Kidney (tissue), 14 donors: Measurements from ENCODE around the gene CA10. TPM values are rescaled to one million over a fixed set of nuclear protein-coding genes. Genes with fewer than 3 reads are reported as not detected.

Experiments used
- DNase-seq, 5 donors: peaks; one replicate each; pipeline ENCODE4 v3.0.0-alpha.2; 2013 to 2020
- FAIRE-seq: peaks from 2 replicates; lab custom pipeline; 2012; peaks lifted over from hg19 to GRCh38; lab: Jason Lieb, UNC
- H3K27ac ChIP-seq, 2 donors: one replicate each; pipeline ENCODE4 v1.7.0; 2013; ENCODE audit warnings: low read depth in 2 of 2, low read length in 2 of 2, inconsistent platforms in 1 of 2
- H3K27me3 ChIP-seq: one replicate; pipeline ENCODE4 v1.7.1; 2013; ENCODE audit warnings: low read length, inconsistent platforms; ENCODE audit not compliant: control insufficient read depth, insufficient read depth
- H3K36me3 ChIP-seq, 3 donors: one replicate each; pipeline versions ENCODE4 v1.7.0 to v1.7.1; 2013; ENCODE audit warnings: low read length in 3 of 3, control low read depth in 1 of 3, inconsistent platforms in 1 of 3; ENCODE audit not compliant: insufficient read depth in 3 of 3, control insufficient read depth in 2 of 3
- H3K4me1 ChIP-seq, 3 donors: one replicate each; pipeline versions ENCODE4 v1.7.0 to v1.7.1; 2013; ENCODE audit warnings: low read length in 3 of 3, inconsistent platforms in 1 of 3, low read depth in 1 of 3; ENCODE audit not compliant: control insufficient read depth in 2 of 3, insufficient read depth in 2 of 3
- H3K4me3 ChIP-seq, 3 donors: one replicate each; pipeline versions ENCODE4 v1.7.0 to v1.8.1; 2013; ENCODE audit warnings: low read length in 3 of 3, control low read depth in 1 of 3, inconsistent platforms in 1 of 3
- H3K9ac ChIP-seq, 3 donors: one replicate each; pipeline versions ENCODE4 v1.7.0 to v1.7.1; 2013; ENCODE audit warnings: low read length in 3 of 3, control low read depth in 1 of 3, inconsistent platforms in 1 of 3
- H3K9me3 ChIP-seq, 3 donors: one replicate each; pipeline versions ENCODE4 v1.7.0 to v1.7.1; 2013; ENCODE audit warnings: low read length in 3 of 3, control low read depth in 1 of 3, inconsistent platforms in 1 of 3; ENCODE audit not compliant: control insufficient read depth in 2 of 3, insufficient read depth in 1 of 3
- CTCF ChIP-seq: IDR thresholded peaks from 3 replicates; pipeline ENCODE4 v1.5.1; 2012; ENCODE audit warnings: mild to moderate bottlenecking, moderate library complexity, borderline replicate concordance; ENCODE audit not compliant: insufficient read depth; ENCODE audit errors: extremely low read depth
- intact Hi-C: fragments of 100-400 bp; cut with DNase I; formaldehyde crosslinking; loops from one replicate; pipeline ENCODE4 v1.11.1; 2022
- polyA plus RNA-seq: library from polyadenylated mRNA; stranded (reverse); fragments of 350-450 nt; fragmentation: Illumina TruSeq; extraction: RNeasy Lipid Tissue Mini Kit (QIAGEN cat#74804); gene quantifications from one replicate; pipeline ENCODE4 v1.2.3, GENCODE V29; 2014; ENCODE audit warnings: low read depth, low replicate concordance; ENCODE audit not compliant: insufficient read depth
- total RNA-seq: library from RNA; stranded (reverse); fragmentation: NEBNext Ultra II Directional; extraction: Animal tissue kit (Norgen Biotek cat#: 25700); gene quantifications from one replicate; pipeline ENCODE4 v1.2.1, GENCODE V29; 2021
- donor health status: control.
- donor health status: control.
- donor health status: control.
- donor health status: control.
- donor health status: control.
- donor health status: DM: yes; HTN: yes; CAD: no.
- donor health status: Normal renal cell carcinoma (clear cell type).

The CA10 gene
- total and polyA plus RNA-seq, 2 donors from 2014 or later, result 3.7 to 9.8 TPM

- intact Hi-C loops, result no loop called here
- no peak for TF ChIP-seq CTCF
- no peaks in the 10 kb centered on the region for H3K27me3 ChIP-seq
- H3K9ac ChIP-seq, result no peak overlapping the region
- FAIRE-seq (no peak), DNase-seq (no peak)
- H3K4me3 ChIP-seq, result no peak overlapping the region
- no peaks in the 10 kb centered on the region for H3K36me3 ChIP-seq
- no peaks in the 10 kb centered on the region for H3K4me1 ChIP-seq
- no peaks in the 10 kb centered on the region for H3K9me3 ChIP-seq
- H3K27ac ChIP-seq, result no peak overlapping the region
These were observed 19.5 kb upstream of the CA10 start for GRCh38 chr17:52178012-52178411.

- Histone ChIP-seq H3K36me3 (no peaks in the 10 kb centered on the region), H3K27ac (no peak overlapping the region), H3K4me1 (no peaks in the 10 kb centered on the region), H3K4me3 (no peak overlapping the region), H3K9me3 (no peaks in the 10 kb centered on the region), H3K9ac (no peak overlapping the region), H3K27me3 (no peaks in the 10 kb centered on the region)
- intact Hi-C loops, result no loop called here
- peak in 3 of 5 donors; percentile 33 to 50 (median 38) for DNase-seq
- no peak for FAIRE-seq
- peak; percentile 50 for TF ChIP-seq CTCF
These were observed 12.6 kb upstream of the CA10 start for GRCh38 chr17:52170963-52171572.

- Histone ChIP-seq H3K4me3 (peak overlapping the region in 1 of 3 donors; percentile 57), H3K4me1 (no peaks in the 10 kb centered on the region), H3K27me3 (peaks cover 36% of the 10 kb centered on the region), H3K36me3 (no peaks in the 10 kb centered on the region), H3K9me3 (no peaks in the 10 kb centered on the region), H3K9ac (no peak overlapping the region), H3K27ac (no peak overlapping the region)
- TF ChIP-seq CTCF, result no peak
- DNase-seq (no peak), FAIRE-seq (no peak)
- intact Hi-C loops, result no loop called here
These were observed 1.6 kb upstream of the CA10 start for GRCh38 chr17:52160136-52160567.
